ENCODE results near the gene MRPL20.

DNA sequence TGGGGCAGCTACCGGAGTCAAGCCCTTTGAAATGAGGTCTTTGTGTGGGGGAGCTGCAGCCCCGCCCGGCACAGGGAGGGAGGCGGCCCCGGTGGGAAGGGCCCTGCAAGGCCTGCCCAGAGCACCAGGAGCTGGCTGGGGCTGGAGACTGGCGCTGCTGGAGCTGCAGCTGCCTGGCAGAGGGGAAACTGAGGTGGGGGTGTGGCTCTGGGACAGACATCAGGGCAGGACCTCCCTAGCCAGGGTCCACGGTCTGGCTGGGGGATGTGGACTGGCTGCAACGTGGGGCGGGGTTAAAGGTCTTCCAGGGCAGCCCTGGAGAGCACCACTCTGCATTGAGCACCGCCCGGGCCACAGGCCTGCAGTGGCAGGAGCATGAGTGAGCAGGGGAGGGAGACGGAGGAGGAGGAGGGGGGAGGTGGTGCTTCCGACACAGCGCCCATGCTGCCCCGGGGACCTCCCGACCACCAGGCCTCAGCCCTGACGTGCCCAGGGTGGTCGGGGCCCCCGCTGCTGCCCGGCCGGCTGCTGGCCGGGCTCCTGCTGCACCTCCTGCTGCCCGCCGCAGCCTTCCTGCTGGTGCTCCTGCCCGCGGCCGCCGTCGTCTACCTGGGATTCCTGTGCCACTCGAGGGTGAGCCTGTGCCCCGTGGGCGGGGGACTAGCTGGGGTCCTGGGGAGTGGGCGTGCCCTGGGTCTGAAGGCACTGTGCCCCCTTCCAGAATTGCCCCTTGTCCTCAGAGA, 18.8 kb upstream of the MRPL20 start:
- TF ChIP-seq LEF1 (IDR thresholded peaks at IDR 0.05; ENCODE audit: borderline replicate concordance): no peak
- no peak for TF ChIP-seq FOXA1 (IDR thresholded peaks at IDR 0.05)
- no peak for TF ChIP-seq SUZ12 (IDR thresholded peaks at IDR 0.05)
- TF ChIP-seq TARDBP (IDR thresholded peaks at IDR 0.05): no peak
- TF ChIP-seq HDGF (IDR thresholded peaks at IDR 0.05; ENCODE audit: borderline replicate concordance): no peak
- TF ChIP-seq BHLHE40 (IDR thresholded peaks at IDR 0.05; ENCODE audit: borderline replicate concordance): no peak
- no peak for TF ChIP-seq FOXM1 (IDR thresholded peaks at IDR 0.05; ENCODE audit: borderline replicate concordance)
- no peak for TF ChIP-seq L3MBTL2 (conservative IDR thresholded peaks at IDR 0.05)
- no peak for TF ChIP-seq ELF4 (IDR thresholded peaks at IDR 0.05)
